Keratinocyte (primary cell): ENCODE data around the gene ZNF398. TPM values are rescaled to one million over a fixed set of nuclear protein-coding genes. Genes with fewer than 3 reads are reported as not detected.
A peak's percentile ranks its signal among the peaks of the same experiment; 100 is the strongest.

Experiments used
- DNase-seq: peaks from one replicate; pipeline ENCODE4 v3.0.0-alpha.2; 2011; ENCODE audit warnings: low read depth, missing footprints, low spot score
- FAIRE-seq: peaks from 2 replicates; lab custom pipeline; 2011; peaks lifted over from hg19 to GRCh38; lab: Jason Lieb, UNC
- H2AFZ ChIP-seq: 2 replicates; pipeline ENCODE4 v1.6.0; 2012; ENCODE audit warnings: low read length, control low read depth, inconsistent platforms; ENCODE audit not compliant: control insufficient read depth
- H3K27ac ChIP-seq: 2 replicates; pipeline ENCODE4 v1.5.1; 2011; ENCODE audit warnings: low read length; ENCODE audit not compliant: control insufficient read depth, insufficient read depth
- H3K27me3 ChIP-seq: 3 replicates; pipeline ENCODE4 v1.6.0; 2011; ENCODE audit warnings: low read length; ENCODE audit not compliant: control insufficient read depth, insufficient read depth; ENCODE audit errors: extremely low read depth
- H3K36me3 ChIP-seq, 2 experiments: 2 replicates in 1 of 2; 3 replicates in 1 of 2; pipeline ENCODE4 v1.5.1; 2011; ENCODE audit warnings: low read length in 2 of 2, mild to moderate bottlenecking in 1 of 2; ENCODE audit not compliant: control insufficient read depth in 2 of 2, insufficient read depth in 2 of 2; ENCODE audit errors: extremely low read depth in 1 of 2
- H3K4me1 ChIP-seq: 3 replicates; pipeline ENCODE4 v1.5.1; 2011; ENCODE audit warnings: low read length; ENCODE audit not compliant: control insufficient read depth, insufficient read depth; ENCODE audit errors: extremely low read depth
- H3K4me2 ChIP-seq: 3 replicates; pipeline ENCODE4 v1.6.0; 2011; ENCODE audit warnings: low read depth, low read length; ENCODE audit not compliant: control insufficient read depth, insufficient read depth; ENCODE audit errors: extremely low read depth
- H3K4me3 ChIP-seq, 3 experiments: fragments of 200-600 bp in 1 of 3; sonication (generic) in 1 of 3; 2 replicates in 2 of 3; 3 replicates in 1 of 3; pipeline ENCODE4 v1.5.1; 2011 to 2016; ENCODE audit warnings: low read length in 3 of 3, mild to moderate bottlenecking in 3 of 3, control low read depth in 2 of 3, inconsistent platforms in 1 of 3, low read depth in 1 of 3, mixed read lengths in 1 of 3, mixed run types in 1 of 3, moderate library complexity in 1 of 3; ENCODE audit not compliant: control insufficient read depth in 2 of 3, insufficient read depth in 2 of 3; ENCODE audit errors: extremely low read depth in 1 of 3
- H3K79me2 ChIP-seq: 2 replicates; pipeline ENCODE4 v1.6.0; 2012; ENCODE audit warnings: low read length; ENCODE audit not compliant: control insufficient read depth, insufficient read depth
- H3K9ac ChIP-seq: 3 replicates; pipeline ENCODE4 v1.6.0; 2011; ENCODE audit warnings: low read length; ENCODE audit not compliant: control insufficient read depth, insufficient read depth; ENCODE audit errors: extremely low read depth
- H3K9me1 ChIP-seq: 3 replicates; pipeline ENCODE4 v1.6.0; 2011; ENCODE audit warnings: low read length; ENCODE audit not compliant: control insufficient read depth, insufficient read depth; ENCODE audit errors: extremely low read depth
- H3K9me3 ChIP-seq: 2 replicates; pipeline ENCODE4 v1.5.1; 2012; ENCODE audit warnings: low read depth, low read length; ENCODE audit not compliant: control insufficient read depth
- H4K20me1 ChIP-seq: 3 replicates; pipeline ENCODE4 v1.6.0; 2011; ENCODE audit warnings: low read length; ENCODE audit not compliant: control insufficient read depth, insufficient read depth; ENCODE audit errors: extremely low read depth
- CTCF ChIP-seq, 3 experiments: IDR thresholded peaks in 1 of 3; conservative IDR thresholded peaks in 1 of 3; optimal IDR thresholded peaks in 1 of 3; 2 replicates in 2 of 3; 3 replicates in 1 of 3; pipeline versions ENCODE3 to v1.5.1; 2011; ENCODE audit warnings: low read length in 3 of 3, mild to moderate bottlenecking in 3 of 3, moderate library complexity in 2 of 3, control low read depth in 1 of 3, inconsistent platforms in 1 of 3; ENCODE audit not compliant: insufficient read depth in 2 of 3; ENCODE audit errors: extremely low read depth in 1 of 3
- EZH2 ChIP-seq: IDR thresholded peaks from one replicate; pipeline ENCODE4 v1.6.1; 2012; ENCODE audit warnings: inconsistent platforms, mild to moderate bottlenecking, low read length, moderate library complexity
- dilution Hi-C: fragments of 300-500 bp; cut with MboI; formaldehyde crosslinking; loops from one replicate; pipeline ENCODE4 v1.7.0; 2020; ENCODE audit warnings: low sequenced_read_pairs; ENCODE audit not compliant: extremely low pct_ligation_motif_present
- polyA plus RNA-seq, 5 experiments: library from polyadenylated mRNA; depleted of rRNA in 3 of 5; stranded (reverse) in 3 of 5; stranded (forward) in 1 of 5; unstranded in 1 of 5; fragments of >200 nt; gene quantifications; 1 replicate in 1 of 5; 2 replicates in 3 of 5; 3 replicates in 1 of 5; pipeline versions ENCODE4 v1.2.1 to v1.2.3, GENCODE V29; 2011 to 2012; ENCODE audit warnings: missing spikeins in 2 of 5, low read depth in 1 of 5, low replicate concordance in 1 of 5

ZNF398 gene
- polyA plus RNA-seq, 1 donor (not counting 4 experiments of a cell fraction or from before 2014, with no cell fraction given): 7.4 TPM

- Histone ChIP-seq H3K9me1 (no peaks in the 10 kb centered on the region), H3K9me3 (no peaks in the 10 kb centered on the region), H3K4me1 (peaks cover 33% of the 10 kb centered on the region), H3K27ac (peak overlapping the region; percentile 82), H3K79me2 (peaks cover 35% of the 10 kb centered on the region), H3K9ac (no peak overlapping the region), H3K4me3 (peak overlapping the region; percentile 54 to 86 (median 78)), H4K20me1 (no peaks in the 10 kb centered on the region), H3K36me3 (peaks cover 14 to 16% of the 10 kb centered on the region in 2 experiments), H2AFZ (peak overlapping the region; percentile 66), H3K27me3 (no peaks in the 10 kb centered on the region), H3K4me2 (peak overlapping the region; percentile 88)
- no peak for FAIRE-seq
- DNase-seq: no peak
- TF ChIP-seq EZH2 (no peak), CTCF (optimal IDR thresholded peaks at IDR 0.05 in 1 of 3, IDR thresholded peaks at IDR 0.05 in 1 of 3, conservative IDR thresholded peaks at IDR 0.05 in 1 of 3; ENCODE audit: extremely low read depth in 1 of 3, insufficient read depth in 2 of 3, low read length in 3 of 3) (no peak)
- dilution Hi-C loops: no loop called here
Observed at GRCh38 chr7:149194799-149195179, 47.5 kb downstream of the ZNF398 start.

GRCh38 chr7:149195180-149196150 lies 48.2 kb downstream of the ZNF398 start, which contains the start of gene ZNF282:
Gene ZNF282 (plus strand): TSS chr7:149195546. CDS start chr7:149195590, 44 bp downstream.
- TF ChIP-seq CTCF (optimal IDR thresholded peaks at IDR 0.05 in 1 of 3, IDR thresholded peaks at IDR 0.05 in 1 of 3, conservative IDR thresholded peaks at IDR 0.05 in 1 of 3; ENCODE audit: extremely low read depth in 1 of 3, insufficient read depth in 2 of 3, low read length in 3 of 3) (peak; percentile 47 to 84 (median 81)), EZH2 (no peak)
- Histone ChIP-seq H3K4me1 (peaks cover 39% of the 10 kb centered on the region), H3K79me2 (peaks cover 40% of the 10 kb centered on the region), H3K9me3 (no peaks in the 10 kb centered on the region), H3K4me3 (peak within 1 kb of the TSS; percentile 54 to 86 (median 78)), H2AFZ (peak within 1 kb of the TSS; percentile 73), H3K27ac (peak within 1 kb of the TSS; percentile 82), H3K4me2 (peak within 1 kb of the TSS; percentile 88), H3K36me3 (peaks cover 18 to 22% of the 10 kb centered on the region in 2 experiments), H3K9ac (peak within 1 kb of the TSS; percentile 89), H4K20me1 (no peaks in the 10 kb centered on the region), H3K9me1 (no peaks in the 10 kb centered on the region), H3K27me3 (no peaks in the 10 kb centered on the region)
- DNase-seq: no peak
- dilution Hi-C loops: no loop called here
- FAIRE-seq: no peak
